Panc1 (cell line): ENCODE data around the gene KXD1. TPM values are rescaled to one million over a fixed set of nuclear protein-coding genes. Genes with fewer than 3 reads are reported as not detected.

ENCODE experiments used
- ATAC-seq: fragments of 200-7000 bp; cut with Tn5 transposase; 2 replicates; pipeline ENCODE4 v1.9.1; 2020; ENCODE audit warnings: mild to moderate bottlenecking, moderate library complexity
- BruUV-seq: library from RNA; stranded (reverse); fragments of 400-500 nt; replicated peaks from 2 replicates; lab custom pipeline; 2021; lab: Mats Ljungman, UMichigan
- CTCF ChIA-PET: fragments of 300-600 bp; sonication (Branson Sonifier 250); formaldehyde crosslinking; loops from one replicate; lab custom pipeline; 2022; ENCODE audit warnings: antibody characterized with exemption; lab: Charles Lee
- POLR2A ChIA-PET: fragments of 300-600 bp; sonication (Branson Sonifier 250); formaldehyde crosslinking; loops from one replicate; lab custom pipeline; 2022; ENCODE audit warnings: antibody characterized with exemption; lab: Charles Lee
- DNase-seq: peaks from one replicate; pipeline ENCODE4 v3.0.0-alpha.2; 2010; ENCODE audit warnings: low read depth, low spot score
- H3K27ac ChIP-seq: 2 replicates; pipeline ENCODE4 v1.5.1; 2011; ENCODE audit warnings: mild to moderate bottlenecking, low read length, inconsistent platforms
- H3K27me3 ChIP-seq: fragments of 200-500 bp; sonication (Bioruptor generic); 2 replicates; pipeline ENCODE4 v1.6.0; 2014; ENCODE audit warnings: low read length, inconsistent platforms; ENCODE audit not compliant: control insufficient read depth, insufficient read depth
- H3K36me3 ChIP-seq: fragments of 200-500 bp; sonication (Bioruptor generic); 2 replicates; pipeline ENCODE4 v1.5.1; 2014; ENCODE audit warnings: inconsistent platforms, mild to moderate bottlenecking, low read length, moderate library complexity; ENCODE audit not compliant: control insufficient read depth, insufficient read depth
- H3K4me1 ChIP-seq: 2 replicates; pipeline ENCODE4 v1.5.1; 2011; ENCODE audit warnings: inconsistent platforms, mild to moderate bottlenecking, low read length, moderate library complexity; ENCODE audit not compliant: control insufficient read depth, insufficient read depth
- H3K4me3 ChIP-seq, 2 experiments: 2 replicates each; pipeline ENCODE4 v1.5.1; 2011 to 2012; ENCODE audit warnings: low read depth in 2 of 2, low read length in 2 of 2, mild to moderate bottlenecking in 2 of 2, inconsistent platforms in 1 of 2, moderate library complexity in 1 of 2
- H3K9me3 ChIP-seq: fragments of 200-500 bp; sonication (Bioruptor generic); 2 replicates; pipeline ENCODE4 v1.5.1; 2014; ENCODE audit warnings: low read depth, mild to moderate bottlenecking, inconsistent platforms, low read length, moderate library complexity; ENCODE audit not compliant: control insufficient read depth, insufficient read depth
- CTCF ChIP-seq: fragments of 450-650 bp; IDR thresholded peaks from 2 replicates; pipeline ENCODE4 v1.5.1; 2017; ENCODE audit warnings: mild to moderate bottlenecking
- POLR2AphosphoS5 ChIP-seq: IDR thresholded peaks from 2 replicates; pipeline ENCODE4 v1.6.1; 2012; ENCODE audit warnings: mild to moderate bottlenecking, low read depth, low read length, moderate library complexity
- REST ChIP-seq, 2 experiments: IDR thresholded peaks; 2 replicates each; pipeline ENCODE4 v1.6.1; 2011 to 2012; ENCODE audit warnings: low read depth in 2 of 2, control low read depth in 1 of 2, low read length in 1 of 2, mild to moderate bottlenecking in 1 of 2, moderate library complexity in 1 of 2; ENCODE audit not compliant: insufficient read depth in 1 of 2
- SIN3A ChIP-seq: IDR thresholded peaks from 2 replicates; pipeline ENCODE4 v1.6.1; 2012; ENCODE audit warnings: low read depth, mild to moderate bottlenecking, low read length, moderate library complexity, borderline replicate concordance; ENCODE audit not compliant: insufficient read depth
- TCF7L2 ChIP-seq: IDR thresholded peaks from 2 replicates; pipeline ENCODE4 v1.6.1; 2011; ENCODE audit warnings: mild to moderate bottlenecking, low read depth, low read length, inconsistent platforms
- in situ Hi-C: cut with HindIII; loops from 2 replicates; pipeline ENCODE4 v1.10.0; 2016; ENCODE audit warnings: low sequenced_read_pairs, low pct_unique_long_range_greater_than_20kb
- intact Hi-C: fragments of 100-400 bp; cut with micrococcal nuclease; formaldehyde crosslinking; loops from one replicate; pipeline ENCODE4 v1.10.0; 2022; ENCODE audit not compliant: unreplicated experiment
- total RNA-seq: library from RNA; stranded (reverse); gene quantifications from one replicate; pipeline ENCODE4 v1.2.1, GENCODE V29; 2021; ENCODE audit not compliant: unreplicated experiment

The KXD1 gene
- total RNA-seq, 1 experiment from 2014 or later = 106 TPM

- ChIA-PET POLR2A (interaction anchor here (0.6 kb wide), 1 partner anchor 17 kb away, joined by 4 read pairs; no protein-coding TSS in a partner anchor), CTCF (no interaction called here)
- H3K27me3 ChIP-seq = no peaks in the 10 kb centered on the region
- H3K4me3 ChIP-seq = no peak overlapping the region
- no peak for TF ChIP-seq REST (IDR thresholded peaks at IDR 0.05; ENCODE audit: insufficient read depth in 1 of 2, low read depth in 2 of 2, low read length in 1 of 2)
- no peak for TF ChIP-seq TCF7L2
- TF ChIP-seq CTCF = no peak
- no peak for TF ChIP-seq POLR2AphosphoS5
- TF ChIP-seq SIN3A = no peak
- H3K4me1 ChIP-seq = 0 out of 2 replicates have a peak, but pooled peaks cover 5% of the 10 kb centered on the region
- no peaks in the 10 kb centered on the region for H3K9me3 ChIP-seq
- H3K36me3 ChIP-seq = peaks cover 2% of the 10 kb centered on the region
- no TSS peak for BruUV-seq
- intact Hi-C loops (no loop called here), in situ Hi-C loops (no loop called here)
- ATAC-seq = no peak
- no peak overlapping the region for H3K27ac ChIP-seq
- no peak for DNase-seq
These were observed 20.2 kb upstream of the KXD1 start for GRCh38 chr19:18537431-18537830.

- Histone ChIP-seq H3K4me1 (0 out of 2 replicates have a peak, but pooled peaks cover 5% of the 10 kb centered on the region), H3K27ac (no peak overlapping the region), H3K4me3 (no peak overlapping the region), H3K36me3 (peaks cover 2% of the 10 kb centered on the region), H3K27me3 (no peaks in the 10 kb centered on the region), H3K9me3 (no peaks in the 10 kb centered on the region)
- POLR2A ChIA-PET = interaction anchor here (0.6 kb wide), 1 partner anchor 18 kb away, joined by 4 read pairs; no protein-coding TSS in a partner anchor
- no TSS peak for BruUV-seq
- DNase-seq (no peak), ATAC-seq (no peak)
- in situ Hi-C loops (no loop called here), intact Hi-C loops (no loop called here)
- CTCF ChIA-PET = no interaction called here
- TF ChIP-seq TCF7L2 = no peak
These were observed 19.6 kb upstream of the KXD1 start for GRCh38 chr19:18538115-18538514.

- ATAC-seq = no peak
- CTCF ChIA-PET = no interaction called here
- TF ChIP-seq TCF7L2 = no peak
- TF ChIP-seq SIN3A = no peak
- TF ChIP-seq CTCF = no peak
- no peak for TF ChIP-seq POLR2AphosphoS5
- TF ChIP-seq REST (IDR thresholded peaks at IDR 0.05; ENCODE audit: insufficient read depth in 1 of 2, low read depth in 2 of 2, low read length in 1 of 2) = no peak
- H3K27me3 ChIP-seq = no peaks in the 10 kb centered on the region
- in situ Hi-C loops = no loop called here
- no peak overlapping the region for H3K4me3 ChIP-seq
- peaks cover 11% of the 10 kb centered on the region; the same call in 1 of the 2 replicates for H3K4me1 ChIP-seq
- peaks cover 2% of the 10 kb centered on the region for H3K36me3 ChIP-seq
- no peak for DNase-seq
- POLR2A ChIA-PET = no interaction called here
- no TSS peak for BruUV-seq
- no peaks in the 10 kb centered on the region for H3K9me3 ChIP-seq
- H3K27ac ChIP-seq = no peak overlapping the region
- intact Hi-C loops = no loop called here
These were observed 18.3 kb upstream of the KXD1 start for GRCh38 chr19:18539372-18539771.
